HepG2 (cell line): Measurements from ENCODE around the gene SLC16A3. TPM values are rescaled to one million over a fixed set of nuclear protein-coding genes. Genes with fewer than 3 reads are reported as not detected.

Experiments
- CREM ChIP-seq, 2 experiments: sonication (generic) in 1 of 2; formaldehyde crosslinking in 1 of 2; IDR thresholded peaks; 2 replicates each; pipeline versions ENCODE4 v1.4.0 to v1.6.1; 2016 to 2020; ENCODE audit warnings: antibody characterized with exemption in 1 of 2, mild to moderate bottlenecking in 1 of 2, missing genetic modification reagents in 1 of 2
- KLF11 ChIP-seq: IDR thresholded peaks from 2 replicates; pipeline ENCODE4 v1.6.1; 2016; ENCODE audit warnings: missing compliant biosample characterization
- NONO ChIP-seq, 2 experiments: fragments of 450-650 bp in 1 of 2; sonication (generic) in 1 of 2; formaldehyde crosslinking in 1 of 2; IDR thresholded peaks in 1 of 2; conservative IDR thresholded peaks in 1 of 2; 2 replicates each; pipeline versions ENCODE4 v1.6.1 to v1.8.0; 2017 to 2022; ENCODE audit warnings: mild to moderate bottlenecking in 1 of 2, missing genetic modification reagents in 1 of 2, moderate library complexity in 1 of 2
- RELA ChIP-seq: sonication (generic); formaldehyde crosslinking; IDR thresholded peaks from 2 replicates; pipeline ENCODE4 v1.4.0; 2020; ENCODE audit warnings: missing genetic modification reagents
- TGIF2 ChIP-seq: IDR thresholded peaks from 2 replicates; pipeline ENCODE4 v1.6.1; 2016; ENCODE audit warnings: control low read depth, missing compliant biosample characterization
- ZBTB3 ChIP-seq: sonication (generic); formaldehyde crosslinking; IDR thresholded peaks from 2 replicates; pipeline ENCODE4 v1.4.0; 2020; ENCODE audit warnings: low read depth, mild to moderate bottlenecking, moderate library complexity, missing genetic modification reagents, borderline replicate concordance
- ZNF33A ChIP-seq: sonication (generic); formaldehyde crosslinking; IDR thresholded peaks from 2 replicates; pipeline ENCODE4 v1.5.1; 2020; ENCODE audit warnings: missing genetic modification reagents, mild to moderate bottlenecking, moderate library complexity, borderline replicate concordance
- ZNF446 ChIP-seq: sonication (generic); formaldehyde crosslinking; IDR thresholded peaks from 2 replicates; pipeline ENCODE4 v1.5.0; 2020; ENCODE audit warnings: mild to moderate bottlenecking, missing genetic modification reagents
- ZNF558 ChIP-seq: sonication (generic); formaldehyde crosslinking; IDR thresholded peaks from 2 replicates; pipeline ENCODE4 v1.9.0; 2022; ENCODE audit warnings: mild to moderate bottlenecking, missing genetic modification reagents, borderline replicate concordance
- ZNF709 ChIP-seq: sonication (generic); formaldehyde crosslinking; IDR thresholded peaks from 2 replicates; pipeline ENCODE4 v1.5.0; 2020; ENCODE audit warnings: mild to moderate bottlenecking, missing genetic modification reagents
- ZNF780A ChIP-seq: sonication (generic); formaldehyde crosslinking; IDR thresholded peaks from 2 replicates; pipeline ENCODE4 v1.8.0; 2022; ENCODE audit warnings: mild to moderate bottlenecking, missing genetic modification reagents, moderate library complexity
- ZSCAN21 ChIP-seq: sonication (generic); formaldehyde crosslinking; IDR thresholded peaks from 2 replicates; pipeline ENCODE4 v1.8.0; 2022; ENCODE audit warnings: mild to moderate bottlenecking, missing genetic modification reagents, moderate library complexity, borderline replicate concordance
- polyA plus RNA-seq, 8 experiments: library from polyadenylated mRNA; depleted of rRNA in 3 of 8; stranded (reverse) in 7 of 8; unstranded in 1 of 8; fragments of >200 nt; fragmentation: Illumina TruSeq in 4 of 8; extraction: Trizol in 4 of 8; gene quantifications; 2 replicates each; pipeline versions ENCODE4 v1.2.1 to v1.2.3, GENCODE V29; 2011 to 2016; ENCODE audit warnings: low read depth in 4 of 8, missing spikeins in 1 of 8, mixed read lengths in 1 of 8; ENCODE audit not compliant: insufficient read depth in 1 of 8
- total RNA-seq, 5 experiments: library from RNA; depleted of rRNA; stranded (reverse); fragments of >200 nt; fragmentation: Illumina TruSeq; extraction: Trizol; gene quantifications; 2 replicates each; pipeline ENCODE4 v1.2.3, GENCODE V29; 2016; ENCODE audit warnings: low read depth in 1 of 5
- TF ChIP-seq, protein P1 (sequence below): IDR thresholded peaks from 2 replicates; pipeline ENCODE4 v1.6.1; 2012; ENCODE audit warnings: low read length, improper control_type of control experiment
- TF ChIP-seq, protein P2 (sequence below): sonication (generic); formaldehyde crosslinking; IDR thresholded peaks from 2 replicates; pipeline ENCODE4 v1.4.0; 2020; ENCODE audit warnings: mild to moderate bottlenecking, missing genetic modification reagents
- TF ChIP-seq, protein P3 (sequence below), 2 experiments: IDR thresholded peaks; 2 replicates each; pipeline ENCODE4 v1.6.1; 2011 to 2012; ENCODE audit warnings: low read length in 2 of 2, borderline replicate concordance in 1 of 2, low read depth in 1 of 2, mild to moderate bottlenecking in 1 of 2, moderate library complexity in 1 of 2

Gene SLC16A3
- total and polyA plus RNA-seq, 2 of the 13 experiments (the other 11 are each of a cell fraction or from before 2014, with no cell fraction given): 242 to 349 TPM

DNA sequence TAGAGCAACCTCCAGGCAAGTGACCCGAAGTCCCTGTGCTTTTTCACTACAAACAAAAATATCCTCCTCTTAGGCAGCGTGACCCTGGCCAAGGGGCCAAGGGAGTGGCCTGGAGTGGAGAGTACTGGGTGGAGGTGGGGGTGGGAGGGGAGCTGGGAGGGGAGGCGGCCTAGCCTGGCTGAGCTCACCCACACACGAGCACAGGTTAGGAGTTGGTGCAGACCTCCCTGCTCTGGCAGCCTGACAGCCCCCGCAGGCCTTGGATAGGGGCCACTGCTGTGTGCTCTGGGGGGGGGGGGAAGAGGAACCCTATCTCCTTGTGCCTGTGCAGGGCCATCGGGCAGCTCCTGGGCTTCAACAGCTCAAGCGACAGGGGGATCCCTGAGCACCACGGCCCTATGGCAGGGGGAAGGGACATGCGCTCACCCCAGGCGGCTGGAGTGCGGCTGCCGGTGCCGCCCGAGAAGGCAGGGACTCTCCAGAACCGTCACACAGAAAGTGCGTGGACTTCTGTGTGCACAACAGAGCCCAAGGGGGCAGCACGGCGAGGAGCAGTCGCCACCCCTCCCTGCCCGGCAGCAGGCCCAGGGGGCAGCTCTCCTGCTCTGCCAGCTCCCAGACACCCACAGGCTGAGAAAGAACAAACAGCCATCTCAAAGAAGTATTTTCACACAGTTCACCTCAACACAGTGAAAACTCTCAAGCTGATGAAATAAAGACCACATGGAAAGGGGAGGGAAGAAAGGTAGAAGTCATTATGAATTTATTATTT lies 13.3 kb downstream of the SLC16A3 start (continued):
- TF ChIP-seq, protein P1, sequence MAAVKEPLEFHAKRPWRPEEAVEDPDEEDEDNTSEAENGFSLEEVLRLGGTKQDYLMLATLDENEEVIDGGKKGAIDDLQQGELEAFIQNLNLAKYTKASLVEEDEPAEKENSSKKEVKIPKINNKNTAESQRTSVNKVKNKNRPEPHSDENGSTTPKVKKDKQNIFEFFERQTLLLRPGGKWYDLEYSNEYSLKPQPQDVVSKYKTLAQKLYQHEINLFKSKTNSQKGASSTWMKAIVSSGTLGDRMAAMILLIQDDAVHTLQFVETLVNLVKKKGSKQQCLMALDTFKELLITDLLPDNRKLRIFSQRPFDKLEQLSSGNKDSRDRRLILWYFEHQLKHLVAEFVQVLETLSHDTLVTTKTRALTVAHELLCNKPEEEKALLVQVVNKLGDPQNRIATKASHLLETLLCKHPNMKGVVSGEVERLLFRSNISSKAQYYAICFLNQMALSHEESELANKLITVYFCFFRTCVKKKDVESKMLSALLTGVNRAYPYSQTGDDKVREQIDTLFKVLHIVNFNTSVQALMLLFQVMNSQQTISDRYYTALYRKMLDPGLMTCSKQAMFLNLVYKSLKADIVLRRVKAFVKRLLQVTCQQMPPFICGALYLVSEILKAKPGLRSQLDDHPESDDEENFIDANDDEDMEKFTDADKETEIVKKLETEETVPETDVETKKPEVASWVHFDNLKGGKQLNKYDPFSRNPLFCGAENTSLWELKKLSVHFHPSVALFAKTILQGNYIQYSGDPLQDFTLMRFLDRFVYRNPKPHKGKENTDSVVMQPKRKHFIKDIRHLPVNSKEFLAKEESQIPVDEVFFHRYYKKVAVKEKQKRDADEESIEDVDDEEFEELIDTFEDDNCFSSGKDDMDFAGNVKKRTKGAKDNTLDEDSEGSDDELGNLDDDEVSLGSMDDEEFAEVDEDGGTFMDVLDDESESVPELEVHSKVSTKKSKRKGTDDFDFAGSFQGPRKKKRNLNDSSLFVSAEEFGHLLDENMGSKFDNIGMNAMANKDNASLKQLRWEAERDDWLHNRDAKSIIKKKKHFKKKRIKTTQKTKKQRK: no peak
- TF ChIP-seq, protein P2, sequence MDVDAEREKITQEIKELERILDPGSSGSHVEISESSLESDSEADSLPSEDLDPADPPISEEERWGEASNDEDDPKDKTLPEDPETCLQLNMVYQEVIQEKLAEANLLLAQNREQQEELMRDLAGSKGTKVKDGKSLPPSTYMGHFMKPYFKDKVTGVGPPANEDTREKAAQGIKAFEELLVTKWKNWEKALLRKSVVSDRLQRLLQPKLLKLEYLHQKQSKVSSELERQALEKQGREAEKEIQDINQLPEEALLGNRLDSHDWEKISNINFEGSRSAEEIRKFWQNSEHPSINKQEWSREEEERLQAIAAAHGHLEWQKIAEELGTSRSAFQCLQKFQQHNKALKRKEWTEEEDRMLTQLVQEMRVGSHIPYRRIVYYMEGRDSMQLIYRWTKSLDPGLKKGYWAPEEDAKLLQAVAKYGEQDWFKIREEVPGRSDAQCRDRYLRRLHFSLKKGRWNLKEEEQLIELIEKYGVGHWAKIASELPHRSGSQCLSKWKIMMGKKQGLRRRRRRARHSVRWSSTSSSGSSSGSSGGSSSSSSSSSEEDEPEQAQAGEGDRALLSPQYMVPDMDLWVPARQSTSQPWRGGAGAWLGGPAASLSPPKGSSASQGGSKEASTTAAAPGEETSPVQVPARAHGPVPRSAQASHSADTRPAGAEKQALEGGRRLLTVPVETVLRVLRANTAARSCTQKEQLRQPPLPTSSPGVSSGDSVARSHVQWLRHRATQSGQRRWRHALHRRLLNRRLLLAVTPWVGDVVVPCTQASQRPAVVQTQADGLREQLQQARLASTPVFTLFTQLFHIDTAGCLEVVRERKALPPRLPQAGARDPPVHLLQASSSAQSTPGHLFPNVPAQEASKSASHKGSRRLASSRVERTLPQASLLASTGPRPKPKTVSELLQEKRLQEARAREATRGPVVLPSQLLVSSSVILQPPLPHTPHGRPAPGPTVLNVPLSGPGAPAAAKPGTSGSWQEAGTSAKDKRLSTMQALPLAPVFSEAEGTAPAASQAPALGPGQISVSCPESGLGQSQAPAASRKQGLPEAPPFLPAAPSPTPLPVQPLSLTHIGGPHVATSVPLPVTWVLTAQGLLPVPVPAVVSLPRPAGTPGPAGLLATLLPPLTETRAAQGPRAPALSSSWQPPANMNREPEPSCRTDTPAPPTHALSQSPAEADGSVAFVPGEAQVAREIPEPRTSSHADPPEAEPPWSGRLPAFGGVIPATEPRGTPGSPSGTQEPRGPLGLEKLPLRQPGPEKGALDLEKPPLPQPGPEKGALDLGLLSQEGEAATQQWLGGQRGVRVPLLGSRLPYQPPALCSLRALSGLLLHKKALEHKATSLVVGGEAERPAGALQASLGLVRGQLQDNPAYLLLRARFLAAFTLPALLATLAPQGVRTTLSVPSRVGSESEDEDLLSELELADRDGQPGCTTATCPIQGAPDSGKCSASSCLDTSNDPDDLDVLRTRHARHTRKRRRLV: no peak
- TF ChIP-seq ZNF709 (no peak), ZNF446 (no peak), ZNF780A (CRISPR knock-in tag) (no peak), CREM (IDR thresholded peaks at IDR 0.05) (no peak), CREM (CRISPR knock-in tag; IDR thresholded peaks at IDR 0.05) (no peak), ZBTB3 (CRISPR knock-in tag) (no peak), KLF11 (CRISPR knock-in tag) (no peak), ZNF558 (CRISPR knock-in tag) (peak; percentile 15; the same call in 1 of the 2 replicates), NONO (IDR thresholded peaks at IDR 0.05) (no peak), NONO (CRISPR knock-in tag; conservative IDR thresholded peaks at IDR 0.05) (peak; percentile 57), RELA (CRISPR knock-in tag) (no peak), TGIF2 (CRISPR knock-in tag) (no peak), ZNF33A (CRISPR knock-in tag) (no peak), ZSCAN21 (CRISPR knock-in tag) (no peak; the same call in 1 of the 2 replicates)
- TF ChIP-seq, protein P3, sequence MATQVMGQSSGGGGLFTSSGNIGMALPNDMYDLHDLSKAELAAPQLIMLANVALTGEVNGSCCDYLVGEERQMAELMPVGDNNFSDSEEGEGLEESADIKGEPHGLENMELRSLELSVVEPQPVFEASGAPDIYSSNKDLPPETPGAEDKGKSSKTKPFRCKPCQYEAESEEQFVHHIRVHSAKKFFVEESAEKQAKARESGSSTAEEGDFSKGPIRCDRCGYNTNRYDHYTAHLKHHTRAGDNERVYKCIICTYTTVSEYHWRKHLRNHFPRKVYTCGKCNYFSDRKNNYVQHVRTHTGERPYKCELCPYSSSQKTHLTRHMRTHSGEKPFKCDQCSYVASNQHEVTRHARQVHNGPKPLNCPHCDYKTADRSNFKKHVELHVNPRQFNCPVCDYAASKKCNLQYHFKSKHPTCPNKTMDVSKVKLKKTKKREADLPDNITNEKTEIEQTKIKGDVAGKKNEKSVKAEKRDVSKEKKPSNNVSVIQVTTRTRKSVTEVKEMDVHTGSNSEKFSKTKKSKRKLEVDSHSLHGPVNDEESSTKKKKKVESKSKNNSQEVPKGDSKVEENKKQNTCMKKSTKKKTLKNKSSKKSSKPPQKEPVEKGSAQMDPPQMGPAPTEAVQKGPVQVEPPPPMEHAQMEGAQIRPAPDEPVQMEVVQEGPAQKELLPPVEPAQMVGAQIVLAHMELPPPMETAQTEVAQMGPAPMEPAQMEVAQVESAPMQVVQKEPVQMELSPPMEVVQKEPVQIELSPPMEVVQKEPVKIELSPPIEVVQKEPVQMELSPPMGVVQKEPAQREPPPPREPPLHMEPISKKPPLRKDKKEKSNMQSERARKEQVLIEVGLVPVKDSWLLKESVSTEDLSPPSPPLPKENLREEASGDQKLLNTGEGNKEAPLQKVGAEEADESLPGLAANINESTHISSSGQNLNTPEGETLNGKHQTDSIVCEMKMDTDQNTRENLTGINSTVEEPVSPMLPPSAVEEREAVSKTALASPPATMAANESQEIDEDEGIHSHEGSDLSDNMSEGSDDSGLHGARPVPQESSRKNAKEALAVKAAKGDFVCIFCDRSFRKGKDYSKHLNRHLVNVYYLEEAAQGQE (IDR thresholded peaks at IDR 0.05; ENCODE audit: borderline replicate concordance in 1 of 2, low read depth in 1 of 2, low read length in 2 of 2): no peak
